Small intestine (tissue), 7 donors: Measurements from ENCODE around the gene BCLAF3. TPM values are rescaled to one million over a fixed set of nuclear protein-coding genes. Genes with fewer than 3 reads are reported as not detected.
A peak's percentile ranks its signal among the peaks of the same experiment; 100 is the strongest.

Experiments
- DNase-seq, 2 donors: peaks; one replicate each; pipeline versions ENCODE4 v3.0.0 to v3.0.0-alpha.2; 2013
- FAIRE-seq: peaks from 2 replicates; lab custom pipeline; 2012; peaks lifted over from hg19 to GRCh38; lab: Jason Lieb, UNC
- H3K27ac ChIP-seq, 3 donors: one replicate each; pipeline ENCODE4 v1.5.1; 2013; ENCODE audit warnings: low read length in 2 of 3, mild to moderate bottlenecking in 2 of 3, control low read depth in 1 of 3, inconsistent platforms in 1 of 3, low read depth in 1 of 3, moderate library complexity in 1 of 3
- H3K27me3 ChIP-seq, 3 donors: one replicate each; pipeline ENCODE4 v1.6.1; 2013; ENCODE audit warnings: low read length in 3 of 3, inconsistent platforms in 1 of 3; ENCODE audit not compliant: control insufficient read depth in 3 of 3, insufficient read depth in 3 of 3
- H3K36me3 ChIP-seq, 3 donors: one replicate each; pipeline ENCODE4 v1.6.1; 2013; ENCODE audit warnings: low read length in 3 of 3, inconsistent platforms in 1 of 3, low read depth in 1 of 3, mild to moderate bottlenecking in 1 of 3, moderate library complexity in 1 of 3; ENCODE audit not compliant: control insufficient read depth in 3 of 3, insufficient read depth in 2 of 3
- H3K4me1 ChIP-seq, 3 donors: one replicate each; pipeline ENCODE4 v1.6.1; 2013; ENCODE audit warnings: low read length in 2 of 3, inconsistent platforms in 1 of 3, low read depth in 1 of 3, mild to moderate bottlenecking in 1 of 3, moderate library complexity in 1 of 3; ENCODE audit not compliant: control insufficient read depth in 3 of 3, insufficient read depth in 2 of 3
- H3K4me3 ChIP-seq, 3 donors: one replicate each; pipeline ENCODE4 v1.5.1; 2013; ENCODE audit warnings: low read length in 3 of 3, control low read depth in 1 of 3, inconsistent platforms in 1 of 3, low read depth in 1 of 3, mild to moderate bottlenecking in 1 of 3, moderate library complexity in 1 of 3
- H3K9me3 ChIP-seq, 2 donors: one replicate each; pipeline ENCODE4 v1.6.1; 2013; ENCODE audit warnings: low read depth in 1 of 2, low read length in 1 of 2; ENCODE audit not compliant: control insufficient read depth in 2 of 2, insufficient read depth in 1 of 2
- WGBS, 3 donors: extraction: QIAGEN DNeasy Blood & Tissue Kit; methylation state at CpG; one replicate each; pipeline ENCODE4 v1.1.7; 2013; 5-methylcytosine and 5-hydroxymethylcytosine counted together
- polyA plus RNA-seq, 4 donors: library from polyadenylated mRNA; stranded (reverse) in 3 of 4; unstranded in 1 of 4; fragments of 200-250 nt in 3 of 4; fragments of 120-200 nt in 1 of 4; gene quantifications; one replicate each; pipeline versions ENCODE4 v1.2.1 to v1.2.3, GENCODE V29; 2013
- donor health status: healthy with polysubstance abuse.
- donor health status: control.
- donor health status: control.
- donor health status: Bipolar disorder and iron deficiency.
- donor health status: healthy.

BCLAF3 gene
- polyA plus RNA-seq, 4 donors = 2.3 to 17.9 (median 3.4) TPM

DNA sequence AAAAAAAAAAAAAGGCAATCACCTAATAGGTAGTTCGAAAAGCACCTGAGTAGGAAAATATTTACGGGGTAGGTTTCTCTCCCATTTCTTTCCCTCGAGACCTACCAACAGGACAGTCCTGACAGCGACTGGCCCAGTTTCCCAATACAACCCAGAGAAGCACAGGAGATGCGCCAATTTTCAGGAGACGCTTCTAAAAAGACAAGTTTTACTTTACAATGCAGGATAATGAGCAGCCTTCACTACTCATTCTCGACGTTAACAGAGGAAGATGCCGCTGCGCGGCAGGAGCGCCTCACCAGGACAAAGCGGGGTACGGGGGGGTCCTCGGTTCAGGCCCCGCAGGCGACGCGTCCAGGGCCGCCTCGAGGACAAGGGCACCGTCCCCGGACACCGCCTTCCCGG, 708 bp downstream of the BCLAF3 start:
- FAIRE-seq = no peak
- DNase-seq = peak; percentile 6 to 56
- Histone ChIP-seq H3K4me1 (no peaks in the 10 kb centered on the region), H3K4me3 (peak overlapping the region; percentile 61 to 79 (median 68)), H3K27ac (peak overlapping the region; percentile 62 to 92 (median 63)), H3K9me3 (peaks cover 0 to 2% of the 10 kb centered on the region in 2 donors), H3K27me3 (no peaks in the 10 kb centered on the region), H3K36me3 (no peaks in the 10 kb centered on the region)
- WGBS, 3 donors = 2 to 33% (median 12%) methylated on average over 21 to 25 of the region's 25 CpGs

DNA sequence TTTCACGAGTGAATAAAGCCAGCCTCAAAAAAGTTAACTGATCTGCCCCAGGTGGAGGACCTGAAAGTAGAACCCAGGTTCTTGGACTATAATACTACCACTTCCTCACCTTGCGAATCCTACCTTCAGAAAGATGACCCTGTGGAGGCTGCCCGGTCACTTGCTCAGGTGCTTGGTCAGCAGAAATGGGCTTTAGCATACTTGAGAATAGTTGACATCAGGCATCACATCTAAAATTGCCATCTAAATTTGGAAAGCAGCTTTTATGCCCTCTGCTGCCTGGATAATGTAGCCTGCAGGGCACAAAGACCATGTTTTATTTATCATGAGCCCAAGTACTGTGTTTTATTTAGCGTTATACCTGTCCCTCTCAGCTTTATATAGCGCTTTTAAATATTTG, 3.0 kb downstream of the BCLAF3 start:
- DNase-seq (no peak), FAIRE-seq (no peak)
- Histone ChIP-seq H3K9me3 (peaks cover 0 to 3% of the 10 kb centered on the region in 2 donors), H3K27me3 (no peaks in the 10 kb centered on the region), H3K4me1 (no peaks in the 10 kb centered on the region), H3K4me3 (no peak overlapping the region), H3K27ac (no peak overlapping the region), H3K36me3 (no peaks in the 10 kb centered on the region)
- WGBS, 3 donors = 84 to 96% (median 94%) methylated on average over 5 of the region's 5 CpGs

DNA sequence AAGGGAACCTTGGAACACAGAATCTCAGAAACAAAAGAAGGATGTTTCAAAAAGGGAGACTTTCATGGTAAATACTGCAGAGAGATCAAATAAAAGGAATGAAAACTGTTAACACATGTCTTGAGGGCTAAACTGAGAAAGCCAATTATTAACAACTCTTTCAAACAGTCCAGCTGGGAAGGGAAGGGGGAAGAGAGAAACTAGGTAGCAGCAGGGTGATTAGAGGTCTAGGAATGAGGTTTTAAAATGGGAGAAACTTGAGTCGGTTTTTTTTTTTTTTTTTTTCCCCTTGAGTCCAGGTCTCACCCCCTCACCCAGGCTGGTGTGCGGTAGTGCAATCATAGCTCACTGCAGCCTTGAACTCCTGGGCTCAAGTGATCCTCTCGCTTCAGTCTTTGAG, 4.3 kb downstream of the BCLAF3 start:
- Histone ChIP-seq H3K9me3 (peaks cover 0 to 3% of the 10 kb centered on the region in 2 donors), H3K36me3 (no peaks in the 10 kb centered on the region), H3K27ac (no peak overlapping the region), H3K4me3 (no peak overlapping the region), H3K27me3 (no peaks in the 10 kb centered on the region), H3K4me1 (no peaks in the 10 kb centered on the region)
- no peak for FAIRE-seq
- WGBS, 3 donors = 70 to 98% (median 71%) methylated on average over 2 to 3 of the region's 3 CpGs
- DNase-seq = no peak

DNA sequence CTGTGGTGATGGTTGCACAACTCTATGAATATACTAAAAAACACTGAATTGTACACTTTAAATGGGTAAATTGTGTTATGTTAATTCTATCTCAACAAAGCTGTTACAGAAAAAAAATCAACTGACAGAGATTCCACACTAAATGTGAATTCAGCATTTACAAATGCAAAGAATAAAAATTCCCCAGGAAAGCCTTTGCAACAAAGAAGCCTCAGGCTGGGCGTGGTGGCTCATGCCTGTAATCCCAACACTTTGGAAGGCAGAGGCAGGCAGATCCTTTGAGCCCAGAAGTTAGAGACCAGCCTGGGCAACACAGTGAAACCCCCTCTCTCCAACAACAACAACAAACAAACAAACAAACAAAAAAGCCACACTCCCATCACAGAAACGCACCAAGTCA, 8.9 kb downstream of the BCLAF3 start:
- H3K27ac ChIP-seq = no peak overlapping the region
- no peak overlapping the region for H3K4me3 ChIP-seq
- H3K27me3 ChIP-seq = no peaks in the 10 kb centered on the region
- H3K4me1 ChIP-seq = no peaks in the 10 kb centered on the region
- FAIRE-seq = no peak
- H3K9me3 ChIP-seq = peaks cover 0 to 12% of the 10 kb centered on the region in 2 donors
- no peak for DNase-seq
- WGBS, 3 donors = 75 to 91% (median 84%) methylated on average over 2 of the region's 2 CpGs
- H3K36me3 ChIP-seq = peaks cover 0 to 6% (median 0%) of the 10 kb centered on the region in 3 donors

DNA sequence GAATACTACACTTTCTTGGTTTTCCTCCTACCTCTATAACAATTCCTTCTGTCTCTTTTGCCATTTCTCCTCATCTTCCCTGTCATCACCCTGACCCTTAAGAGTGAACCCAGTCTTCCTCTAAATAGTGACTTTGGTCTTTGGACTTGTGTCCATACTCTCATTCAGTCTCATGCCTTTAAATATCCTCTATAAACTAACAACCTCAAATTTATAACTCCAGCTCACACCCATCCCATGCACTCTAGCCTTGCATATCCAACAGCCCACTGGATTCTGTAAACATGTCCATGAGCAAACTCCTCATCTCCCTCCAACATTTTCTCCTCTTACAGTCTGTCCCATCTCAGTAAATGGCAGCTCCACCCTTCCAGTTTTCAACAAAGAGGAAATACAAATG, 15.0 kb downstream of the BCLAF3 start:
- peaks cover 0 to 6% (median 0%) of the 10 kb centered on the region in 3 donors for H3K36me3 ChIP-seq
- H3K27me3 ChIP-seq = no peaks in the 10 kb centered on the region
- no peak for FAIRE-seq
- H3K9me3 ChIP-seq = peaks cover 0 to 9% of the 10 kb centered on the region in 2 donors
- peak; percentile 19 to 46 for DNase-seq
- H3K4me1 ChIP-seq = no peaks in the 10 kb centered on the region
- no peak overlapping the region for H3K4me3 ChIP-seq
- H3K27ac ChIP-seq = peak overlapping the region in 1 of 3 donors; percentile 47

DNA sequence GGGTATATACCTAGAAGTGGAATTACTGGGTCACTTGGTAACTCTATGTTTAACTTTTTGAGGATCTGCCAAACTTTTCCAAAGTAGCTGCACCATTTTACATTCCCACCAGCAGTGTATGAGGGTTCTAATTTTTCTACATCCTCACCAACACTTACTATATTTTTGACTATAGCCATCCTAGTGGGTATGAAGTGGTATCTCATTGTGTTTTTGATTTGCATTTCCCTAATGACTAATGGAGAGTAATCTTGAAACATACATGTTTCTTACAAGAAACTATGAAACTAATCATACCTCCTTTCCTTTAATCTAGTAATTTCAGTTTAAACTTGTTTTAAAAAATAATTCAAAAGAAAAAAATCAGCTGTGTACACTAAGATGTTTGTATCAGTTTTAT, 17.9 kb downstream of the BCLAF3 start:
- Histone ChIP-seq H3K36me3 (peaks cover 0 to 3% (median 0%) of the 10 kb centered on the region in 3 donors), H3K27me3 (no peaks in the 10 kb centered on the region), H3K4me1 (peaks cover 0 to under 1% (median 0%) of the 10 kb centered on the region in 3 donors), H3K4me3 (no peak overlapping the region), H3K27ac (no peak overlapping the region), H3K9me3 (peaks cover 0 to 9% of the 10 kb centered on the region in 2 donors)
- peak; percentile 53 for FAIRE-seq
- DNase-seq = no peak

DNA sequence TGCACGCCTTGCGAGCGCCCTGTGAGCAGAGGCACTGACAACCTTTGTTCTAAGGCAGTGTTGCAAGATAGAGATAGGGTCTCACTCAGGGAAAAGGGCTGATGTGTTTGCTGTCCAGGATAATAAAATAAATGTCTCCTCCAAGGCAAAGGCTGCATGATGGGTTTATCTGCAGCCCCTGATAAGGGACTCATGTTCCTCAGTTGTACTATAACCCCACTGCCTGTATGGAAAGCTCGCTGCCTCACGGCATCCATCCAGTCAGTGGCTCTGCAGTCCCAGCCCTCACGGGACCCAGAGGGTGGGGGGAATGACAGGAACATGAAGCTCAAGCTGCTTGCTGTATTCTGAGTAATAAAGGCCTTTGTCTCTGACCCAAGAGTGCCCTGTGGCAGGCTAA, 22.6 kb downstream of the BCLAF3 start:
- H3K27me3 ChIP-seq = no peaks in the 10 kb centered on the region
- H3K4me3 ChIP-seq = no peak overlapping the region
- FAIRE-seq (no peak), DNase-seq (peak; percentile 4 to 79)
- peaks cover 0 to 6% (median 3%) of the 10 kb centered on the region in 3 donors for H3K36me3 ChIP-seq
- H3K4me1 ChIP-seq = peaks cover 0 to 26% (median 0%) of the 10 kb centered on the region in 3 donors
- WGBS, 3 donors = 64 to 79% (median 77%) methylated on average over 6 of the region's 6 CpGs
- H3K9me3 ChIP-seq = no peaks in the 10 kb centered on the region
- peak overlapping the region in 1 of 3 donors; percentile 84 for H3K27ac ChIP-seq

DNA sequence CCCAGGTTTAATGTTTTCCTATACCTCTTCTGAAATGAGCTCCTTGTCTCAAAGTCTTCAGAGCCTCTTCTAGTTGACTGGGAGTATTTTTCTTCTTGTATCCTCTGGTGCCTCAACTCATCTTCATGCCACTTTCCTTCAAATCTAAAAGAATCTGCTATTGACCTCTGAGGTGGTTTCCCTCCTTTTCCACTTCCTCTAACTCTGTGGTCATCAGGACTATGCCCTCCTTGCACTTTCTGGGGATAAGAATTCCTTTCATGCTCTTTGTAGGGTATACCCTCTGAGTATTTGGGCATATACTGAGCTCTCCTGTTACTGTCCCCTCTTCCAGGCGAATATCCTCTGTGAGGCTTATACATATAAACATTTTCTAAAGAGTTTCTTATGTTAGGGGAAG, 24.8 kb downstream of the BCLAF3 start:
- FAIRE-seq = no peak

More for the DNA sequence above, 24.8 kb downstream of the BCLAF3 start:
- no peak for DNase-seq
- WGBS, 3 donors = 78 to 100% (median 100%) methylated on average over 1 of the region's 1 CpG
- Histone ChIP-seq H3K9me3 (no peaks in the 10 kb centered on the region), H3K27me3 (no peaks in the 10 kb centered on the region), H3K27ac (peak overlapping the region in 1 of 3 donors; percentile 84), H3K36me3 (peaks cover 0 to 14% (median 3%) of the 10 kb centered on the region in 3 donors), H3K4me3 (no peak overlapping the region), H3K4me1 (peaks cover 0 to 26% (median 0%) of the 10 kb centered on the region in 3 donors)
